Measurements from ENCODE around the gene SRGAP2C.
"Not testable (repeated sequence)": the region's sequence is repeated elsewhere in the genome, so short reads cannot be mapped to it uniquely, and the experiment has no call there.

Gene SRGAP2C

GRCh38 chr1:121417325-121417923, 232.6 kb downstream of the SRGAP2C start:
- H3K4me3 ChIP-seq (ENCODE audit: low read depth, low read length), result no peak overlapping the region

GRCh38 chr1:121418369-121419049, 233.7 kb downstream of the SRGAP2C start:
- peak overlapping the region; percentile 8 for H3K4me3 ChIP-seq (ENCODE audit: low read depth, low read length)

- H3K4me3 ChIP-seq (ENCODE audit: low read depth, low read length), result not testable (repeated sequence)
These were observed 234.4 kb downstream of the SRGAP2C start for GRCh38 chr1:121419050-121419615.

- H3K4me3 ChIP-seq (ENCODE audit: low read depth, low read length), result not testable (repeated sequence)
These were observed 236.7 kb downstream of the SRGAP2C start for GRCh38 chr1:121421490-121421889.

GRCh38 chr1:121423956-121424355, 239.2 kb downstream of the SRGAP2C start:
- H3K4me3 ChIP-seq (ENCODE audit: low read depth, low read length), result not testable (repeated sequence)

GRCh38 chr1:121433517-121433916, 248.7 kb downstream of the SRGAP2C start:
- not testable (repeated sequence) for H3K4me3 ChIP-seq (ENCODE audit: low read depth, low read length)

GRCh38 chr1:121438862-121439261, 254.1 kb downstream of the SRGAP2C start:
- H3K4me3 ChIP-seq (ENCODE audit: low read depth, low read length), result not testable (repeated sequence)

GRCh38 chr1:121440993-121441392, 256.2 kb downstream of the SRGAP2C start:
- H3K4me3 ChIP-seq (ENCODE audit: low read depth, low read length), result no peak overlapping the region

All from iPS-11a (cell line).